ENCODE data around the gene RASSF5. TPM values are rescaled to one million over a fixed set of nuclear protein-coding genes. Genes with fewer than 3 reads are reported as not detected.

The RASSF5 gene, protein sequence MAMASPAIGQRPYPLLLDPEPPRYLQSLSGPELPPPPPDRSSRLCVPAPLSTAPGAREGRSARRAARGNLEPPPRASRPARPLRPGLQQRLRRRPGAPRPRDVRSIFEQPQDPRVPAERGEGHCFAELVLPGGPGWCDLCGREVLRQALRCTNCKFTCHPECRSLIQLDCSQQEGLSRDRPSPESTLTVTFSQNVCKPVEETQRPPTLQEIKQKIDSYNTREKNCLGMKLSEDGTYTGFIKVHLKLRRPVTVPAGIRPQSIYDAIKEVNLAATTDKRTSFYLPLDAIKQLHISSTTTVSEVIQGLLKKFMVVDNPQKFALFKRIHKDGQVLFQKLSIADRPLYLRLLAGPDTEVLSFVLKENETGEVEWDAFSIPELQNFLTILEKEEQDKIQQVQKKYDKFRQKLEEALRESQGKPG
- 25.3 TPM for total RNA-seq (ENCODE audit: insufficient read depth, low replicate concordance)

GRCh38 chr1:206507284-206508129 is at the start of gene RASSF5:
RASSF5 (plus strand) TSS chr1:206507531; CDS start chr1:206507603, 72 bp downstream.
- DNase-seq (ENCODE audit: low spot score) = peak; percentile 78

- DNase-seq (ENCODE audit: low spot score) = no peak
Observed at GRCh38 chr1:206459703-206460102, 47.6 kb upstream of the RASSF5 start.

DNA sequence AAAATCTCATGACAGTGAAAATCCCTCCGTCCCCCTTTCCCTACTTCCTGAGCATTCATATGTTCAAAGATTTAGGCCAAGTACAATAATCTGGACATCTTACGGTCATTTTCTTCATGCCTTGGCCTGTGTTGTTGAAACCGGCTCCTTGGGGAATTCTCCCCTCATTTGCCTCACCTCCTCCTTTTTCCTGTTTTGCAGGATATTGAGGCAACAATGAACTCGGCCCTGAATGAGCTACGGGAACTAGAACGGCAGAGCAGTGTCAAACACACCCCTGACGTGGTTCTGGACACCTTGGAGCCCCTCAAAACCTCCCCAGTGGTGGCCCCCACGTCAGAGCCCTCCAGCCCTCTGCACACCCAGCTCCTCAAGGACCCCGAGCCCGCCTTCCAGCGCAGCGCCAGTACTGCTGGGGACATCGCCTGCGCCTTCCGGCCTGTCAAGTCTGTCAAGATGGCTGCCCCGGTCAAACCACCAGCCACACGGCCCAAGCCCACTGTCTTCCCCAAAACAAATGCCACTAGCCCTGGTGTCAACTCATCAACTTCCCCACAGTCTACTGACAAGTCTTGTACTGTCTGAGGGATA is 46.4 kb upstream of the RASSF5 start:
- no peak for DNase-seq (ENCODE audit: low spot score)

- peak; percentile 84 for DNase-seq (ENCODE audit: low spot score)
Observed at GRCh38 chr1:206461602-206462455, 45.5 kb upstream of the RASSF5 start.

DNA sequence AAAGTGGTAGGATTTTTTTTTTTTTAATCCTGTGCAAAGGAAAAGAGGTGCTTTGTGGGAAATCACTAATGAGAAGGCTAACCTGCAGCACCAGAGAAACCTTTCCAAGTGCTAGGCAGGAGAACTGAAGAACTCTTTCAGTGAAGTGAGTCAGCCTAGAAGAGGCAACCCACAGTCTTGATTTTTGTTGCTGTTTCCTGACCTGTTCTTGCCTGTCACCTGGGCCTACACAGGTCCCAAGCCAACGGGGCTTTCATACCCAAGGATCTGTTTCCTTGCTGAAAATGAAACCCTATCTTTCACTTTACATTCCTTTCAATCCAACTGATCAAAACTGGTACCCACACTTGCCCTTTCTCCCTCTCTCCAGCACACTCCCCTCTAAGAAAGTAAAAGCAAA is 44.2 kb upstream of the RASSF5 start:
- DNase-seq (ENCODE audit: low spot score) = no peak

DNA sequence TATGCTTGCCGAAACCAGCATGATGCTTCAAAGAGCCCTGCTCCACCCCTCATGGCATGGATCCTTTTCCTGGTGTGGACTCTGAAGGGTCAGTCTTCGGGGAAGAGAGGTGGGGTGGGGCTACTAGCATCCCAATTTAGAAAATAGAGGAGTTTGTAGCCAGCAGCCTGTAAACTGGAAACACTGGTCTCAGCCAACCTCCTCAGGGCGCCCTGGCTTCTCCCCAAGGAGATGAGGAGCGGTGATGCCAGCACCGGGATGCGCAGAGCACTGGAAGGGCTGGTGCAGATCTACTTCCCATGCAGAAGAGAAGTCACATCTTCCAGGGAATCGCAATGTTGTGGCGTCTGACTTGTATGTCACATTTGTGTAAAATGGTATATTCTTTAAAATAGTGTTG is 43.4 kb upstream of the RASSF5 start:
- DNase-seq (ENCODE audit: low spot score) = no peak

GRCh38 chr1:206464456-206464964 is 42.8 kb upstream of the RASSF5 start:
- peak; percentile 91 for DNase-seq (ENCODE audit: low spot score)

GRCh38 chr1:206465951-206466350 is 41.4 kb upstream of the RASSF5 start:
- DNase-seq (ENCODE audit: low spot score) = no peak

DNA sequence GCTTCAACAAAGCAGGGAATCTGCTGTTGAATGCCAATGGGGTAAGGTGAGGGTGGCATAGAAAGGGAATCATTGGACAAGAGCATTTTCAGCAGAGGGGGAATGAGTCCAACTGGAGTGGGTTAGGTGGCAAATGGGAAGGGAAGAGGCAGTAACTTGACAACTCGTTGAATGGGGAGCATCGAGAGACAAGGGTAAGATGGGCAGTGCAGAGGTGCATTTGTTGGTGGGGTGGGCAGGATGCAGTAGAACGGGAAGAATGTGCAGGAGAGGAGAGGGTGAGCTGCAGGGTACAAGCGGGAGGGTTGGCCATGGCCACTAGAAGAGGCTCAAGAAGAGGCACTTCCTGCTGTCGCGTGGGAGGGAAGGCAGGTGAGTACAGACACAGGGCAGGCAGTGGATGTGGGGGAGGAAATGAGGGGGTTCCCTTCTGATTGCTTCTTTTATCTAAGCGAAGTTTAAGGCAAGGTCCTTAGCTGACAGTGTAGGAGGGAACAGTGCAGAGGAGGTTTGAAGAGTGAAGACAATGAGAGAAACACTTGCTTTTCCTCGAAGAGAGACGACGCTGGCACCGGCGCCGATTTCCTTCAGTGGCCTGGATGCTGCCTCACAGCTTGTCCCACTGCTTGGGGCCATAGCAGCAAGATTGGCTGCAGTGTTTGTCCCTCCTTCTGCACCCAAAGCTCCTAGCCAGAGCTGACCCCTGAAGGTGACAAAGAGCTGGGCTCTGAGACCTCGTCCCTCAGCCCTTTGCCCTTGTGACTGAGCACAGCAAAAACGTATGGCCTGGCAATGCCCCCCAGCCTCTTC is 40.3 kb upstream of the RASSF5 start:
- no peak for DNase-seq (ENCODE audit: low spot score)

DNA sequence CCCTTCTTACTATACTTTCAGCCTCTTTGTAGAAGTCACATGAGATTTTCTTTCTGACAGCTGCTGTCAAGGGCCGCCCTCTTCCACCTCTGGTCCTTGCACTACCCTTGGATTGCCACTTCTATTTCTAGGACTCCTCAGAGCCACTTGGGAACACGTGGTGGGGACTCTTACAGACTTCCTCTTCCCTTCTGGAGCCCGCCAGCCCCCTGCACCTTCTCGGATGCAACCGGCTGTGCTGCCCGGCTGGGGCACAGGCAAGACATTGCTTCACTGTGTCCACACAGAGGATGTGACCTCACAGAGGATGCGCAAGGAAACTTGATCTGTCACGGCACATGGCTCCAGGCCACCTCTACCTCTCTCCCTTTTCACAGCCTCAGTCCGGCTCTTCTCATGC is 39.4 kb upstream of the RASSF5 start:
- peak; percentile 42 for DNase-seq (ENCODE audit: low spot score)

DNA sequence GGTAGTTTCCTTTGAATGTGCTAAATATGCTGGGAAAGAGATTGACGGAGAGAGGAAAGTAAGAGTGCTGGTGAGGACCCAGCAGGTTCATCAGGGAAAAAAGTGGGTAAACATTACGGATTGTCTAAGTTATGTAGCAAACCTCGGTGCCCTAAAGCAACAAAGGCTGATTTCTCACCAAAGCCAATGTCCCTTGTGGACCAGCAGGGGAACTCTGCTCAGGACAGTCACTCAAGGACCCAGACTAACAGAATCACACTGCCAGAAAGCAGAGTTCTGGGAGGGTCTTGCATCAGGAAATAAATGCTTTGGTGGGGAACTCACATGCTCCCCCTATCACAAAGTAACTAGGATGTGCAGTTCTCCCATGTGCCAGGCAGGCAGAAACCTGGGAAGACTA is 38.8 kb upstream of the RASSF5 start:
- DNase-seq (ENCODE audit: low spot score) = no peak

DNA sequence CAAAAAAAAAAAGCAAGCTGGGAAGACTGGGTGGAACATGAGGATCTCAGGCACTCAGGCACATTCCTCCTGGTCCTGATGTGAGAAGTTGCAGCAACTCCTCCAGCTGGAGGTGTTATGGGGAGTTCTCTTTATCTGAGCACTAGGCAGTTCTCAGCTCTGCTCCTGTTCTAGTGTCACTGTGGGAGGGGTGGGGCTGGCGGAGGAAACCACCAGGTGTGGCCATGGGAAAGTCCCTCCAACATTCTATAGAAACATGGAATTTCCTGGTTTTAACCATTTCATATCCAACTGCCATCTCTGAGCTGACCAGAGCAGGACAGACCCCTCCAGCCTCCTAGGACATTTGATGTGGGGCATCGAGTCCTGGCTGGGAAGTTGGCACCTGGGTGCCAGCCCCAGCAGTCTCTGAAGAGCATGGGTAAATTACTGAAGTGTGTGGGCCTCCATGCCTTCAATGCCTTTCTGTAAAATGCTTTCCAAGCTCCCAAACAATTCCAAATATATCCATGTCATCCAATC is 37.9 kb upstream of the RASSF5 start:
- DNase-seq (ENCODE audit: low spot score) = no peak

DNA sequence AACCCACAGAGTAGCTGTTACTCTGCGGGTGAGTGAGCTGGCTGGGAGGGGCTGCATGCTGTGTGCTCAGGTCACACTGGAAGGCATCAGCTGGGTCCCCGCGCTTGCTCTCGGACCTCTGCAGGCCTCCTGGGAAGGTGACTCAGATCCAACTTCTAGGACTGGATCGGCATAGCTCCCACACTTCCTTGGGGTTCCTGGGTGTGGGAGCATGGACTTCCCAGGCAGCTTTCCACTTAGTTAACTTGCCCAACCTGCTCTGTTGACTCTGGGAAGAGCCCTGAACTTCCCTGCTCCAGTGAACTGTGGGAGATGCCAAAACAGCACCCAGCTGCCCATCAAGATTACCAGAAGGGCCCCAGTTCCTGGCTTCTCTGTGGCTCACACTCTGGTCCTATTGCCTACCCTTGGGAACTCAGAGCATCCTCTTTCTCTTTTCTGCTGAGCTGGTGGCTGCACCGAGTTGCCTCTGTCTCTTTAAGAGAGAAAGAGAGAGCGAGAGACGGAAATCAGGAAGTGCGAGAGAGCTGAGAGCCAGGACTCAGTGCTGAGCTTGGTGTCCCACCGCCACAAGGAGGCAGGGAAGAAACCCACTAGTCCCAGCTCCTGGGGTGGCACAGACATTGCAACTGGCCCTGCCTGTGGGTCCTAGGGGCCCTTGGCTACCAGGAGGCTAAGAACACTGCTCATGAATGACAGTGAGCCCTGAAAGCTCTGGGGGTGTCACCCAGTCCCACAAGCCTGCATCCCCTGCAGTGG is 37.2 kb upstream of the RASSF5 start, which contains the start of gene IKBKE:
TSS of gene IKBKE (plus strand) at position 544 of the 759 bp plus-strand sequence. CDS start 2,752 bp downstream, outside the sequence.
- DNase-seq (ENCODE audit: low spot score) = peak; percentile 87

GRCh38 chr1:206470692-206471414 is 36.5 kb upstream of the RASSF5 start:
- DNase-seq (ENCODE audit: low spot score) = peak; percentile 68

DNA sequence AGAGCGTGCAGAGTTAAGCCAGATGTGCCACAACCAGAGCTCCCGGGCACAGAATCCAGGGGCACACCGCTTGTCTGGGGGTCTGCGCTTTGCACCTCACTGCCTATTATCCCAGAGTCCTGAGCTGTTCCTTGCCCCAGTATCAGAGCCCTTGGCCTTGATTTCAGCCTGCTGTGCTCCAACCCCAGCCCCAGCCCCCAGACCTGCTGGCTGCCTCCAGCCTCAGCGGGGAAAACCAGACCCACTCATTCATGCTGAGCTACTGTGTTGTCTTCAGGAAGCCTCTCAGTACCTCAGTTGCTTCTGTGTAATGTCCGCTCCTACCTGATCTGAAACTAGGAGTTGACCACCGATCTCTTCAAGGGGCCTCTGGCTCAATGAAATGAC is 35.9 kb upstream of the RASSF5 start:
- no peak for DNase-seq (ENCODE audit: low spot score)

- no peak for DNase-seq (ENCODE audit: low spot score)
Observed at GRCh38 chr1:206472024-206472423, 35.3 kb upstream of the RASSF5 start.

DNA sequence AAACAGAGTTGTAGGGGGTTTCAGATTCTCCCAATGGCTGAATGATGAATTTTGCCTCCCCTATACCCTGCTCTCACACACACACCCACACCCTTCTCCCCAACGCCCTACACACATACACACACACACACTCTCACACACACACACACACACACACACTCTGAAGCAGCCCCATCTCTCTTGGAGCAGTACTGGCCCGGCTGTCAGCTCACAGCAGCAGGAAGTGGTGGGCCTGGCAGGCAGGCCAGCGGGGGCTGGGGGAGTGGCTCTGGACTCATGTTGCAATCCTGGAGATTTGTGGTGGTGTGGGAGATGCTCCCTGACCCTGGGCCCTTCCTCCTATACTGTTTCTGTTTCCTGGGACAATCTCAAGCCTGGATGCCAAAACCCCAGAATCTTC is 34.9 kb upstream of the RASSF5 start:
- DNase-seq (ENCODE audit: low spot score) = peak; percentile 31

- no peak for DNase-seq (ENCODE audit: low spot score)
Observed at GRCh38 chr1:206472886-206473285, 34.4 kb upstream of the RASSF5 start.
